ENCODE measurements around the gene TRIO.

DNA sequence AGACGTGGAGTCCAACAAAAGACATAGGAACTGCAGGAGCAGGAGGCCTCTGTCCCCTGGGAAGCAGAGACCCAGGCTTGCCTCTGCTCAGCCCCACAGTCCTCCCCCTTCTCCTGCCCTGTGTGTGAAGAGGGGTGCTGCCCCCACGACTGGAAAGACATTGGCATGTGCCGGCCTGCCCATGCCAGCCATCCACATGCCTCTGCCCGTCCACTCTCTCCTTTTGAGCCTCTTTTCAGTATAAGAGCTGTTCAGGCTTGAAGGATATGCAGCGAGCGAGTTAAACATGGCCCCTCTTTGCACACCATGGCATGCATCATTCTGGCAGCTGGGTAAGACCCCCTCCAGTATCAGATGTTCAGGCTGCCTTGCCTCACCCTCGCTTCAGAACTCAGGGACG is 278.7 kb downstream of the TRIO start:
- TF ChIP-seq, protein P1, sequence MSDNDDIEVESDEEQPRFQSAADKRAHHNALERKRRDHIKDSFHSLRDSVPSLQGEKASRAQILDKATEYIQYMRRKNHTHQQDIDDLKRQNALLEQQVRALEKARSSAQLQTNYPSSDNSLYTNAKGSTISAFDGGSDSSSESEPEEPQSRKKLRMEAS (IDR thresholded peaks at IDR 0.05), result no peak
- TF ChIP-seq, protein P2, sequence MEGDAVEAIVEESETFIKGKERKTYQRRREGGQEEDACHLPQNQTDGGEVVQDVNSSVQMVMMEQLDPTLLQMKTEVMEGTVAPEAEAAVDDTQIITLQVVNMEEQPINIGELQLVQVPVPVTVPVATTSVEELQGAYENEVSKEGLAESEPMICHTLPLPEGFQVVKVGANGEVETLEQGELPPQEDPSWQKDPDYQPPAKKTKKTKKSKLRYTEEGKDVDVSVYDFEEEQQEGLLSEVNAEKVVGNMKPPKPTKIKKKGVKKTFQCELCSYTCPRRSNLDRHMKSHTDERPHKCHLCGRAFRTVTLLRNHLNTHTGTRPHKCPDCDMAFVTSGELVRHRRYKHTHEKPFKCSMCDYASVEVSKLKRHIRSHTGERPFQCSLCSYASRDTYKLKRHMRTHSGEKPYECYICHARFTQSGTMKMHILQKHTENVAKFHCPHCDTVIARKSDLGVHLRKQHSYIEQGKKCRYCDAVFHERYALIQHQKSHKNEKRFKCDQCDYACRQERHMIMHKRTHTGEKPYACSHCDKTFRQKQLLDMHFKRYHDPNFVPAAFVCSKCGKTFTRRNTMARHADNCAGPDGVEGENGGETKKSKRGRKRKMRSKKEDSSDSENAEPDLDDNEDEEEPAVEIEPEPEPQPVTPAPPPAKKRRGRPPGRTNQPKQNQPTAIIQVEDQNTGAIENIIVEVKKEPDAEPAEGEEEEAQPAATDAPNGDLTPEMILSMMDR (IDR thresholded peaks at IDR 0.05; ENCODE audit: control extremely low read depth in 1 of 3, insufficient read depth in 1 of 3, low read depth in 1 of 3, low read length in 3 of 3), result no peak
- no peak for TF ChIP-seq TEAD4 (IDR thresholded peaks at IDR 0.05; ENCODE audit: low read depth, low read length)
